ENCODE measurements around the gene CCDC134. TPM values are rescaled to one million over a fixed set of nuclear protein-coding genes. Genes with fewer than 3 reads are reported as not detected.

The CCDC134 gene
- total and polyA plus RNA-seq, 2 of the 13 experiments (the other 11 are each of a cell fraction or from before 2014, with no cell fraction given): 4.8 to 17.4 TPM

DNA sequence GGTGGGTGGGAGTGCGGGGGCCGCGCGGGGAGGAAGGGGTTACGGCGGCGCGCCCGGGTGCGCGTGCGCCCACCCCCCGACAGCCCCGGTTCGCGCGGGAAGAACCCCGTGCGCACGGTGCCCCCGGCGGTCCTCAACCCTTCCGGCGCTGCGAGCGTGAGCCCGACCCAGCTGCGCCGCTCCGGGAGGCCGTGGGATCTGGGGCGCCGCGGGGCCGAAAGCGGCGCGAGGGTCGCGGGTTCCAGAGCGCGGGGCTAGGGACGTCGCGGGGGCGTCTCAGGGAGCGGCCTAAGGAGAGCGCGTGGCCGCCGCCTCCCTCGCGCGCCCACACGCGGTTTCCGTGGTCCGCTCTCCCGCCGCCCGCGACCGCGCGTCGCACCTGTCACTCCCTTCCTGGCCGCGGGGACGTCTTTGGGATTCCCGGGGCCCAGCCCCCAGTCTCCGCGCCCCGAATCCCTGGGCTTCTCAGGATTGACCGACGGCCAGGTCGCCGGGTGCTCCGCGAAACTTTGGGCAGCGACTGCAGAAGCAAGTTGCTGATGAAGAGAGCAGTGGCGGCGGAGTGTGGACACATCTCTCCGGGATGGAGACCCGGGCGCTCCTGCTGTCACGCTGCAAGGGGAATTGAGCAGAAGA lies 33.0 kb downstream of the CCDC134 start (continued):
- TF ChIP-seq JUND (CRISPR knock-in tag; IDR thresholded peaks at IDR 0.05): 0 out of 2 replicates have a peak, but pooled peaks have one; percentile 25
- TF ChIP-seq ZNF101 (CRISPR knock-in tag; IDR thresholded peaks at IDR 0.05; ENCODE audit: borderline replicate concordance, low read depth): no peak
- peak; percentile 81; the same call in 1 of the 2 replicates for TF ChIP-seq TMF1 (CRISPR knock-in tag; IDR thresholded peaks at IDR 0.05; ENCODE audit: low read depth)
- TF ChIP-seq POLR2A (IDR thresholded peaks at IDR 0.05; ENCODE audit: insufficient read depth in 1 of 2, low read depth in 2 of 2, low read length in 2 of 2): 0 out of 4 replicates have a peak, but pooled peaks of 1 of the 2 experiments have one; percentile 25
- peak; percentile 79 for TF ChIP-seq RBFOX2 (IDR thresholded peaks at IDR 0.05; ENCODE audit: low read depth, low read length)
- TF ChIP-seq HNF1B (CRISPR knock-in tag; IDR thresholded peaks at IDR 0.05): peak; percentile 38; the same call in 1 of the 2 replicates
- TF ChIP-seq IRX3 (CRISPR knock-in tag; IDR thresholded peaks at IDR 0.05; ENCODE audit: borderline replicate concordance, low read depth): 0 out of 2 replicates have a peak, but pooled peaks have one; percentile 88
- TF ChIP-seq HIVEP1 (CRISPR knock-in tag; IDR thresholded peaks at IDR 0.05): peak; percentile 60; the same call in 1 of the 2 replicates
- TF ChIP-seq ZNF782 (CRISPR knock-in tag; IDR thresholded peaks at IDR 0.05; ENCODE audit: borderline replicate concordance): 0 out of 2 replicates have a peak, but pooled peaks have one; percentile 48
- 0 out of 2 replicates have a peak, but pooled peaks have one; percentile 86 for TF ChIP-seq ZNF703 (CRISPR knock-in tag; IDR thresholded peaks at IDR 0.05; ENCODE audit: borderline replicate concordance)
- peak; percentile 47 for TF ChIP-seq ZNF776 (CRISPR knock-in tag; IDR thresholded peaks at IDR 0.05)
- peak; percentile 46 for TF ChIP-seq PHF8 (CRISPR knock-in tag; IDR thresholded peaks at IDR 0.05)
- peak; percentile 87; the same call in 1 of the 2 replicates for TF ChIP-seq ZNF468 (CRISPR knock-in tag; IDR thresholded peaks at IDR 0.05)
- peak; percentile 14 to 36; a peak in 1 of 4 replicates for TF ChIP-seq HMGXB4 (CRISPR knock-in tag; IDR thresholded peaks at IDR 0.05; ENCODE audit: borderline replicate concordance in 1 of 2, low read depth in 1 of 2)
- peak; percentile 29; the same call in 1 of the 2 replicates for TF ChIP-seq SKIL (CRISPR knock-in tag; IDR thresholded peaks at IDR 0.05; ENCODE audit: borderline replicate concordance)
- TF ChIP-seq AGO2 (optimal IDR thresholded peaks at IDR 0.05; ENCODE audit: low read depth, low read length): peak; percentile 78
- no peak for TF ChIP-seq TRAFD1 (CRISPR knock-in tag; IDR thresholded peaks at IDR 0.05; ENCODE audit: borderline replicate concordance)
- no peak for TF ChIP-seq NFE2L2 (IDR thresholded peaks at IDR 0.05; ENCODE audit: low read length)
- peak; percentile 66; the same call in 1 of the 2 replicates for TF ChIP-seq ZBTB7A (CRISPR knock-in tag; IDR thresholded peaks at IDR 0.05)
- TF ChIP-seq KDM2A (CRISPR knock-in tag; IDR thresholded peaks at IDR 0.05; ENCODE audit: borderline replicate concordance, low read depth): no peak
- TF ChIP-seq SRSF1 (optimal IDR thresholded peaks at IDR 0.05; ENCODE audit: low read depth, low read length): peak; percentile 31
